Measurements from ENCODE around the gene ZNF804B.

Gene ZNF804B

DNA sequence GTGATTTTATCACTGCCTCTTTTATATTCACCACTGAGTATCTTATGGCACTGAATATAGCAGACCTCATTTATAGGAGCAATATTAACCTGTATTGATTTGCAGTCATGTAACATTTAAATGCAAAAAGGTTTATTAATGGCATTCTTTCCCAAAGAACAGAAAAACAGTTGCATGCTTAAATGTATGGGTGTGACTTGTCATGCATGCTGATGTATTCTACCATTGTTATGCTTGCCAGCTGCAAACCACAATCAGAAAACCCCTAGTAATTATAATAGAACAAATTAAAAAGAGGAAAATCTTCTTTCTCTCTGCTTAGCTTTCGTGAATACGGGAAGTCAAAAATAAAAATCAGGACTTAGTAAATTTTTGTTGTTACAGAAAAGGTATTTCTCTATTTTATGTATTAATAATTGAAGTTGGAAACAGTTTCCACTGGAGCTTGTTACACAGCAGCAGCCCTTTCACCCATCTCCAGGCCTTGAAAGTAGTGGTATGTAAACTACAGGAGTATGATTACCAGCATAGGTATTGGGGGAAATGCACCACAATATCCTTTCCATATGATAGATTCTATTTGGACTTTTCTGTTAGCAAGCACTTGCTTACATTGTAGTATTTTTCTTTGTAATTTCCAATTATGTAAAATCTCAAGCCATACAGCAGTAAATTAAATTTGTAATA lies 183.5 kb downstream of the ZNF804B start:
- Histone ChIP-seq H3K36me3 (replicated peaks; ENCODE audit: low read depth, low read length) (no peaks in the 10 kb centered on the region), H3K27ac (ENCODE audit: low read length) (no peak overlapping the region), H3K4me3 (ENCODE audit: low read length) (no peak overlapping the region), H3K9me3 (ENCODE audit: insufficient read depth, low read length) (no peaks in the 10 kb centered on the region), H3K4me2 (ENCODE audit: low read length) (no peak overlapping the region), H3K27me3 (ENCODE audit: low read depth, low read length) (no peaks in the 10 kb centered on the region), H3K9ac (ENCODE audit: low read length) (no peak overlapping the region), H3K4me1 (ENCODE audit: low read length) (no peaks in the 10 kb centered on the region), H2AFZ (ENCODE audit: low read depth, low read length) (no peak overlapping the region), H4K20me1 (ENCODE audit: insufficient read depth, low read length) (no peaks in the 10 kb centered on the region), H3K79me2 (ENCODE audit: low read length) (no peaks in the 10 kb centered on the region)
- no peak for TF ChIP-seq EZH2phosphoT487 (IDR thresholded peaks at IDR 0.05; ENCODE audit: low read depth)
- no peak for TF ChIP-seq CTCF (IDR thresholded peaks at IDR 0.05; ENCODE audit: low read depth, low read length)

- no peak overlapping the region for H3K9ac ChIP-seq (ENCODE audit: low read length)
- no peak overlapping the region for H3K4me3 ChIP-seq (ENCODE audit: low read length)
- H3K9me3 ChIP-seq (ENCODE audit: insufficient read depth, low read length), result no peaks in the 10 kb centered on the region
- H3K27me3 ChIP-seq (ENCODE audit: low read depth, low read length), result no peaks in the 10 kb centered on the region
- TF ChIP-seq CTCF (IDR thresholded peaks at IDR 0.05; ENCODE audit: low read depth, low read length) (no peak), EZH2phosphoT487 (IDR thresholded peaks at IDR 0.05; ENCODE audit: low read depth) (no peak)
- no peaks in the 10 kb centered on the region for H3K36me3 ChIP-seq (replicated peaks; ENCODE audit: low read depth, low read length)
- no peak overlapping the region for H3K27ac ChIP-seq (ENCODE audit: low read length)
- no peaks in the 10 kb centered on the region for H4K20me1 ChIP-seq (ENCODE audit: insufficient read depth, low read length)
- H3K4me1 ChIP-seq (ENCODE audit: low read length), result no peaks in the 10 kb centered on the region
- H2AFZ ChIP-seq (ENCODE audit: low read depth, low read length), result no peak overlapping the region
- no peaks in the 10 kb centered on the region for H3K79me2 ChIP-seq (ENCODE audit: low read length)
- H3K4me2 ChIP-seq (ENCODE audit: low read length), result no peak overlapping the region
These were observed 192.3 kb downstream of the ZNF804B start for GRCh38 chr7:88951826-88952225.

DNA sequence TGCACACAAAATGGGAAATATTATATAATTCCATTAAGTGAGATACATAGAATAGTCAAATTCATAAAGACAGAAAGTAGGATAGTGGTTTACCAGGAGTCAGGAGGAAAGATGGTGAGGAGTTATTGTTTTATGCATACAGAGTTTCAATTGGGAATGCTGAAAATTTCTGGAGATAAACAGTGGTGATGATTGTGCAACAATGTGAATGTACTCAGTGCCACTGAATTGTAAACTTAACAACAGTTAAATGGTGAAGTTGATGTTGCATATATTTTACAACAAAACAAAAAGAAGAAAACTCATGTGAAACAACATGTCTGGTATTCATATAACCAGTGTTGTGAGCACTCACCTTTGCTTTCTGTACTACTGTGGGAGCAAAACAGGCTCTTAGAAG lies 204.9 kb downstream of the ZNF804B start:
- Histone ChIP-seq H4K20me1 (ENCODE audit: insufficient read depth, low read length) (no peaks in the 10 kb centered on the region), H2AFZ (ENCODE audit: low read depth, low read length) (no peak overlapping the region), H3K4me3 (ENCODE audit: low read length) (no peak overlapping the region), H3K27me3 (ENCODE audit: low read depth, low read length) (no peaks in the 10 kb centered on the region), H3K79me2 (ENCODE audit: low read length) (no peaks in the 10 kb centered on the region), H3K4me2 (ENCODE audit: low read length) (no peak overlapping the region), H3K9ac (ENCODE audit: low read length) (no peak overlapping the region), H3K4me1 (ENCODE audit: low read length) (no peaks in the 10 kb centered on the region), H3K36me3 (replicated peaks; ENCODE audit: low read depth, low read length) (no peaks in the 10 kb centered on the region), H3K27ac (ENCODE audit: low read length) (no peak overlapping the region), H3K9me3 (ENCODE audit: insufficient read depth, low read length) (no peaks in the 10 kb centered on the region)
- TF ChIP-seq EZH2phosphoT487 (IDR thresholded peaks at IDR 0.05; ENCODE audit: low read depth) (no peak), CTCF (IDR thresholded peaks at IDR 0.05; ENCODE audit: low read depth, low read length) (no peak)

GRCh38 chr7:88965371-88965770 lies 205.9 kb downstream of the ZNF804B start:
- H4K20me1 ChIP-seq (ENCODE audit: insufficient read depth, low read length), result no peaks in the 10 kb centered on the region
- no peaks in the 10 kb centered on the region for H3K4me1 ChIP-seq (ENCODE audit: low read length)
- H3K27ac ChIP-seq (ENCODE audit: low read length), result no peak overlapping the region
- no peak overlapping the region for H3K4me2 ChIP-seq (ENCODE audit: low read length)
- TF ChIP-seq CTCF (IDR thresholded peaks at IDR 0.05; ENCODE audit: low read depth, low read length) (no peak), EZH2phosphoT487 (IDR thresholded peaks at IDR 0.05; ENCODE audit: low read depth) (no peak)
- no peak overlapping the region for H2AFZ ChIP-seq (ENCODE audit: low read depth, low read length)
- H3K9me3 ChIP-seq (ENCODE audit: insufficient read depth, low read length), result no peaks in the 10 kb centered on the region
- no peaks in the 10 kb centered on the region for H3K79me2 ChIP-seq (ENCODE audit: low read length)
- no peaks in the 10 kb centered on the region for H3K36me3 ChIP-seq (replicated peaks; ENCODE audit: low read depth, low read length)
- no peaks in the 10 kb centered on the region for H3K27me3 ChIP-seq (ENCODE audit: low read depth, low read length)
- no peak overlapping the region for H3K4me3 ChIP-seq (ENCODE audit: low read length)
- no peak overlapping the region for H3K9ac ChIP-seq (ENCODE audit: low read length)

All from OCI-LY3 (cell line).